ENCODE measurements around the gene ENPP3.
"Not testable (repeated sequence)": the region's sequence is repeated elsewhere in the genome, so short reads cannot be mapped to it uniquely, and the experiment has no call there.

The ENPP3 gene

GRCh38 chr6:131739136-131739535, 102.0 kb downstream of the ENPP3 start:
- DNase-seq, result no peak

DNA sequence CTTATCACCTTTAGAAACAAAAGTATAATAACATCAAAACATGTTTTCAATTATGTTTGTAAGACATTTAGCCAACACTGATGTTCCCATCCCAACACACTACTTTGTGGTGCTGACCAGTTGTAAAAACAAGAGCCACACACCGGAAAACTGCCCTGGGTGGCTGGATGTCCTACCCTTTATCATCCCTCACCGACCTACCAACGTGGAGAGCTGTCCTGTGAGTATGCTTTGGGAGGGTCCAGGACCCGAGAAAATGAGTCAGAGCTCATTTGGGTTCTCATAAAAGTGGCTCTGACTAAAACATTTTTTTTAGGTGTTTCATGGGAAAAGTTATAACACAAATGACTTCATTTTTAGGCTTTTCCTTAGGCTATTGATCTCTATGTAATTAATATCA, 103.1 kb downstream of the ENPP3 start:
- DNase-seq, result no peak

DNA sequence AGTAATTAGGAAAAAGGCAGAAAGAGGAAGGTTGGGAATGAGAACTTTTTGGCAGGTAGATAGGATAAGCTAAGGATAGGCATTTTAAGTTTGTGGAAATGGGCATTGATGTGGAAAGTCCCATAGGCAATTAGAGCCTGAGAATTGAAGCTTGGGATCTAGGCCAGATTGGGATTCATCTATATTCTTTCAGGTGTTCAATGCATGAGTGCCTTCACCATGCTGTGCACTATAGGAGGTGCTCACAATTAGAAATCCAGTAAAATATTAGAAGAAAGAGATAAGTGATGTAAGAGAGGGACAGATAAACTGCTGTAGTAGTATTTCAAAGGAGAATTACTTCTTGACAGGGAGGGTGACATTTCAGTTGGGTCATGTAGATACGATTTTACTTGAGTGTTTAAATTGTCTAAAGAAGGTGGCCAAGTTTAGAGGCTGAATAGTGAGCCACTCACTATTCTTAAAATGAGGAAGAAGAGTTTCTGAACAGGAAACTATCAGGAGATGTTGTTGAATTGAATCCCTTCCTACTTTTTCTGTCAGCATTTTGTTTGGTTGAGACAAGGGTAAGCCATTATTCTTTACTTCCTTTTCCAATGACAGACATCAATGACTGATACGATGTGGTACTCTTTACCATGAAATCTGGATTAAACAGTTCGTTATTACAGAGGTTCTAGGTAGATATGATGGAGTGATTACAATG, 104.7 kb downstream of the ENPP3 start:
- no peak for DNase-seq

DNA sequence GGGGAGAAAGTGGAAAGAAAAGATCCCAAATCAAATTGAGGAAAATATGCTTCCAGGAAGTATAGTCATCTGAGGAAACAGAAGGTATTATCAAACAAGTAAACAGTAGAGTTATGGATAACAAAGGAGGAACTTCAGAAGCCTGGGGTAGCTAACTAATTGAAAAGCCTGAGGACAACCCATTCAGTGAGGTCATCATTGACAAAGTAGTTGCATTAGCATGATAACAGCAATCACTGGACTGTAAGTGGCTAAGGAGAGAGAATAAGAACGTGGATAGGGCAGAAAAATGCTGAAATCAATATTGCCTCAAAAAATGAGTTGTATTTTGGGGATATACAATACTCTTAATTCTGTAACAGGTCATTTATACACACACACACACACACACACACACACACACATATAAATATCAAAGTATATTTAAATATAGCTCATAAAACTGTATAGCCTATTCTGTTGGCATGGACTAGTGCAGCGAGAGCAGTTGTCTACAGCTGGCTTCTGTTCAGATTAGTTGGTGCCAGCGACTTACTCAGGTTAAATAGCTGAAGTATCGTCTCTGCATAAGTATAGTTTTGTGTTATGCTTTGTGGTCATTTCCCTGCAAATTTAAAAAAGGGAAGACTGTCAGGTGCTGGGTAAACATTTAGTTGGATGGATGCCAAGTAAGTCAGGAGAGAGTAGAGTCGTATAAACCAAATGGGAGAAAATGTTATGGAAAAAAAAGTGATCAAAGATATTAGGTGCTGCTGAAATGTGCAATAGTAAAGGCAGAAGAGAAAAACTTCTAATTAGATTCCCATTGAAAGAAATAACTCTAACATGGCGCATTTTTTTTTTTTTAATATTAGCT, 107.6 kb downstream of the ENPP3 start:
- DNase-seq, result no peak

DNA sequence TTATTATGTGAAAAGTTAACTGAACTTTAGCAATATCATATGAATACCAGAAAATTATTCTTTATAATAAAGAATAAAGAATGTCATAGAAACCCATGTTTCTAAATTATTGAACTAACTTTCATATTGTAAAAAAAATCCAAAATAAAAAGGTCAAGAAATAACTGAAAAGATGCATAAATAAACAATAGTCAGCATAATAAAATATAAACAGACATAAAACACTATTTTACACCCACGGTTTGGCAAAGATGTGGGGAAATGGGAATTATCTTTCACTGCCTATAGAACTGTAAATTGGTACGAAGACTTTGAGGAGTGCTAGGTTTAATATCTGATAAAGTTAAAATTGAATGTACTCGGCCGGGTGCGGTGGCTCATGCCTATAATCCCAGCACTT, 108.4 kb downstream of the ENPP3 start:
- DNase-seq, result no peak

DNA sequence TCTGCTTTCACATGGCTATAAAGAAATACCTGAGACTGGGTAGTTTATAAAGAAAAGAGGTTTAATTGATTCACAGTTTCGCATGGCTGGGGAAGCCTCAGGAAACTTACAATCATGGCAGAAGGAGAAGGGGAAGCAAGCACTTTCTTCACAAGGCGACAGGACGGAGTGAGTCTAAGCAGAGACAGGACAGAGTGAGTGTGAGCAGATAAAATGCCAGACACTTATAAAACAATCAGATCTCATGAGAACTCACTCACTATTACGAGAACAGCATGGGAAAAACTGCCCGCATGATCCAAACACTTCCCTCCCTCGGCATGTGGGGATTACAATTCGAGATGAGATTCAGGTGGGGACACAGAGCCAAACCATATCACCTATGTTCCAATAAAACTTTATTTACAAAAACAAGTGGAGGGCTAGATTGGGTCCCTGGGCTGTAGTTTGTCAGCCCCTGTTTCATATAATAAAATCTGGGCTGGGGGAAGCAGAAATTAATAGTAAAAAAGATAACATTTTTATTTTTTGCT, 110.8 kb downstream of the ENPP3 start:
- no peak for DNase-seq

DNA sequence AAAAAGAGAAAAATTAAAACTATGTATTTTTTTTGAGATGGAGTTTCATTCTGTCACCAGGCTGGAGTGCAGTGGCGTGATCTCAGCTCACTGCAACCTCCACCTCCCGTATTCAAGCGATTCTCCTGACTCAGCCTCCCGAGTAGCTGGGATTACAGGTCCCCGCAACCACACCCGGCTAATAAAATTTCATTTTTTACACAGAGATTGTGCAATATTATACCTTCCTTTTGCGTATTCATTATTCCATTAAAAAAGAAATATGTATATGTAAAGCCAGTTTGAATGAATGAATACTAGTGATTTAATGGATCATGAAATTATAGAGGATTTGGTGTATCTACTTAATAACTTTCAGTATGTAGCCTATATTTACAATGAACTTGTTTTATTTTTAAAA, 111.9 kb downstream of the ENPP3 start:
- DNase-seq, result no peak

DNA sequence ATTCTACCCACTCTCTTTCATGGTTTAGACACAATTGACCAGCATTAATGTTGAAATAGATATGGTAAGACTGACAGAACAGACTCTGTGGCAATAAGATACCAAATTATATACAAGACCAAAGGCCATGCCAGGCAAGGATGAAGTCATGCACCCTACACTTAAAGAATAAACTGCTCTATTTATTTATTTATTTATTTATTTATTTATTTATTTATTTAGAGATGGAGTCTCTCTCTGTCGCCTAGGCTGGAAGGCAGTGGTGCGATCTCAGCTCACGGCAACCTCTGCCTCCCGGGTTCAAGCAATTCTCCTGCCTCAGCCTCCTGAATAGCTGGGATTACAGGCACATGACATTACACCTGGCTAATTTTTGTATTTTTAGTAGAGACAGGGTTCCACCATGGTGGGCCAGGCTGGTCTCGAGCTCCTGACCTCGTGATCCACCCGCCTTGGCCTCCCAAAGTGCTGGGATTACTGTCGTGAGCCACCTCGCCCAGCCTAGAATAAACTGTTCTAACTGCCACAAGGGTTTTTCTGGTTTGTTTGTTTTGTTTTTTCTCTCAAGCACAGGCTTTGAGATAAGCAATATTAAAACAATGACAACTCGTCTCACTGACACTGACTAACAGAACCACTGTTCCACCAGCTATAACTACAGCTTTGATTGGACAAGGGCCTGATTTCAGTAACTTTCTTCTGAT, 114.1 kb downstream of the ENPP3 start:
- DNase-seq, result not testable (repeated sequence)

- DNase-seq, result no peak
These were observed 117.0 kb downstream of the ENPP3 start for GRCh38 chr6:131754088-131754487.

DNA sequence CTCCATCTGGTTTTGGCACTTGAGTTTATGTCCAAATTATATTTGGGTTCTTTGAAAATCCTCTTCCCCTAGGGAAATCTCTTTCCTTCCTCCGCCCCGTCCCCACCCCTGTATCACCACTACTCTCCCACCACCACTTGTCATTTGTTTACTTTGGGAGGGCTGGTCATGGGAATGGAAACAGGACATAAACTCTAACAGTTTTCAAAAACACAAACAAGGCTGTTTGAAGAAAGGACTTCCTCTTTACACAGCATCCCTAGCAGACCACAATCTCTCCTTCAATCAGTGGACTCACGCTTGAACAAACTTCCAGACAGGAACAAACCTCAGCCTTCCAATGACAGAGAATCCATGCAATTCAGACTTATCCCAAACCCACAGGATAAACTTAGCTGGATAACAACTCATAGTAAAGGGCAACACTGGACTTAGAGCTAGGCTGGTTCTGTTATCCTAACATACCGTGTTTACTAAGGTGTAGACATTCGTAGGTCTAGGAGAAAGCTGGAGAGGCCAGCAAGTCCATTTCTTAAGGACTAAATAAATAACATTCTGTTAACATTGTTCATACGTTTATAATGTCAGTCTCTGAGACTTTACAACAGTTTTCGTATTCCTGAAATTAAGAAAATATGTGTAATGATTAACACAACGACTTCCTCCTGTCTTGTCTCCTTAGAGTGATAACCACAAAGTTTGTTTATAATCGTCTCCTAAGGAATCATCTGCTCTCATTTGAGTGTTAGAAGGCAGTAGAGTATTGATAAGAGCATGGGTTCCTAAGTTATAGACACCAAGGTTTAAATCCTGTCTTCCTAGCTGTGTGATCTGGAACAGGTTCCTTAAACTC, 117.8 kb downstream of the ENPP3 start:
- no peak for DNase-seq

DNA sequence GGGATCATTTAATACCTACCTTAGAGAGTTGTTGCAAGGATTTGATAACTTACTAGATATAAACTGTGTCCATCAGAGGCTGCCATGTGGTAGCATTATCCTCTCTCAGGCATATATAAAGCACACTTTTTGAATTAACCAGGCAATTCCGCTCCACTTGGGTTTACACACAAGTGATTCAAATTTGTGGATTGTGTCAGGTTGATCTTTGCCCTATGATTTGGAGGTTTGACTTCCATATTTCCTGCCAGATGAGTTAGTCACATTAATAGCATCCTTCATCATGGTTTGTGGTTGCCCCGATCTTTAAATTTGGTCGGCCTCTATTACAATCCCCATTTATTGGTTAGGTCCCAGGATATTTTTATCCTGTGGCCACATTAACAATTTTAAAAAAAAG, 118.5 kb downstream of the ENPP3 start:
- no peak for DNase-seq

DNA sequence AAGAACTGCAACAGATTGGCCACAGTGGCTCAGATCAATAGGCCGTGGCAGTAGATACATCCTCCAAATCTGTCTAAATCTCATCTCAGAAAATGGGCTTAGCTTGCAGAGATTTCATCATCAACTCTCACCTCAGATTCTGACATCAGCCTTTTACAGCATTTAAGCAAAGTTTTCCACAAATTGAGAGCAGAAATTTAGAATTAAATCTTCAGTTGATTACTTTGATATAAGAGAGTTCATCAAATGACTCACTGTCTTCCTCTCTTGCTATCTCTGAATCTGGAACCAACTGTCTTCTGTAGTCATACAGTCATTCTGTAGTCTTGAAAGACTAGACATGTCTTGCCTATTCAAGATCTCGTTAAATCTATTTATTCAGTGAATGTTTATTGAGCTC, 118.9 kb downstream of the ENPP3 start:
- DNase-seq, result no peak

DNA sequence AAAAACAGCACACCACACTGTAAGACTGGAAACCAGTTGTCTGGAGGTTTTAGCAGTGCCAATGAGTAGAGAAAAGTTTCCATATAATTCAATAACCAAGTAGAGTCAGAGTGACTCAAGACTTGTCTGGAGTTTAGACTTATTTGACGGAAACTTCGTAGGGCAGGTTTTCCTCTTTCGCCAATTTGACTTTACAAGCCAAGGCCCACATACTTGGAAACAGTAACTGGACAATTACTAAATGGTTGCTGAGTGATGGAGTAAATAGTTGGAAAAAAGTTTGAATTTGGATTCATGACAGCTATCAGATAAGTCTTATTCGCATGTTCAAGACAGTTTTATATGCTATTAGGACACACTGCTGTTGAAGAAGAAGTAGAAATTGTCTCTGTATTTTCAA, 121.8 kb downstream of the ENPP3 start:
- DNase-seq, result no peak

- no peak for DNase-seq
These were observed 124.1 kb downstream of the ENPP3 start for GRCh38 chr6:131761060-131761761.

GRCh38 chr6:131761762-131762067, 124.6 kb downstream of the ENPP3 start:
- DNase-seq, result no peak

DNA sequence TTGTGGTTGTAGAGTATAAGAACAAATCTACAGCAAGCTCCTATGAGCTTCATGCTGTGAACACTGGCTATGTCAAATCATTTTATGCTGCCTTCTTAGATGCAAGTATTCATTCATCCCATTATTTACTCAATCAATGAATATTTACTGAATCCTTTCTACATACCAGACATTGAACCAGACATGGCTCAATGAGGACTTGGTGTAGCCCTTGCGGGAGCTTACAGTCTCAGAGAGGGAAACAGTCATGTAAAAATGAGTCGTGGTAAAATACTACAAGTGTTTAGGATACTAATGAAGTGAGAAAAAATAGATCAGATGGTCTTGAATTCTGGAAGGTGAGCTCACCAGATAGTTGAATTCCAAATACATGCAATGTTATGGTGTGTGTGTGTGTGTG, 125.9 kb downstream of the ENPP3 start:
- DNase-seq, result no peak

- no peak for DNase-seq
These were observed 126.6 kb downstream of the ENPP3 start for GRCh38 chr6:131763749-131764148.

GRCh38 chr6:131764350-131764749, 127.2 kb downstream of the ENPP3 start:
- no peak for DNase-seq

GRCh38 chr6:131765081-131765803, 128.1 kb downstream of the ENPP3 start:
- DNase-seq, result no peak

- DNase-seq, result no peak
These were observed 128.7 kb downstream of the ENPP3 start for GRCh38 chr6:131765804-131766135.

GRCh38 chr6:131766631-131767030, 129.5 kb downstream of the ENPP3 start:
- DNase-seq, result no peak

DNA sequence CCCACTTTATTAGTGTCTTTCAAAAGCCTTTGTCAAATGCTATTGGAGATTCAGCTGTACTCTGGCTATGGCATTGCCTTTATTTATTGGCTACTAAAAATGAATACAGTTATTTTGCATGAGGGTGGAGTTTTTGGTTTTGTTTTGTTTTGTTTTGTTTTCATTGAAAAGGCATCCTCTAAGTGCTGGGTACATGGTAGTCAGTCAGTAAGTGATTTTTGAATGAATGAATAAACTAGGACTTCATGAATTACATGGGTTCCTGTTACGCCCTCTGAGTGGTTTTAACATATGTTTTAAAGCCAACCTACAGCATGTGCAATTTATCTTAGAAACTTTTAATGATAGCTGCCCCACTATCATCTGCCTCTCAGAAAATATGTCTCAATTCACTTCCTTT, 131.9 kb downstream of the ENPP3 start:
- DNase-seq, result no peak

Measured in activated CD4-positive, alpha-beta T cell treated with anti-CD3 and anti-CD28 coated beads for 1 hour (primary cell).